Calu3 (cell line): ENCODE data around the gene A1BG. TPM values are rescaled to one million over a fixed set of nuclear protein-coding genes. Genes with fewer than 3 reads are reported as not detected.
A peak's percentile ranks its signal among the peaks of the same experiment; 100 is the strongest.

ENCODE experiments used
- BruUV-seq: library from RNA; stranded (reverse); fragments of 400-500 nt; replicated peaks from 2 replicates; lab custom pipeline; 2021; lab: Mats Ljungman, UMichigan
- CTCF ChIA-PET: fragments of 300-600 bp; sonication (Branson Sonifier 250); formaldehyde crosslinking; loops from one replicate; lab custom pipeline; 2022; ENCODE audit warnings: antibody characterized with exemption; lab: Charles Lee
- DNase-seq: peaks from one replicate; pipeline ENCODE4 v3.0.0; 2022
- H3K27ac Mint-ChIP-seq: one replicate; pipeline ENCODE4 v1.8.0; 2022; ENCODE audit warnings: mixed read lengths; ENCODE audit not compliant: unreplicated experiment
- H3K27me3 Mint-ChIP-seq: one replicate; pipeline ENCODE4 v1.8.0; 2022; ENCODE audit warnings: mixed read lengths; ENCODE audit not compliant: unreplicated experiment
- H3K36me3 Mint-ChIP-seq: one replicate; pipeline ENCODE4 v1.8.0; 2022; ENCODE audit warnings: mild to moderate bottlenecking, moderate library complexity, mixed read lengths; ENCODE audit not compliant: insufficient read depth, unreplicated experiment
- H3K4me1 Mint-ChIP-seq: one replicate; pipeline ENCODE4 v1.8.0; 2022; ENCODE audit warnings: mild to moderate bottlenecking, low read depth, mixed read lengths; ENCODE audit not compliant: unreplicated experiment
- H3K4me3 Mint-ChIP-seq: one replicate; pipeline ENCODE4 v1.8.0; 2022; ENCODE audit warnings: mild to moderate bottlenecking, low read depth, moderate library complexity, mixed read lengths; ENCODE audit not compliant: unreplicated experiment
- H3K9me3 Mint-ChIP-seq: one replicate; pipeline ENCODE4 v1.8.0; 2022; ENCODE audit warnings: low read depth, mixed read lengths; ENCODE audit not compliant: unreplicated experiment
- CTCF ChIP-seq: fragments of 200-600 bp; IDR thresholded peaks from one replicate; pipeline ENCODE4 v1.8.0; 2022; ENCODE audit warnings: antibody characterized with exemption; ENCODE audit not compliant: unreplicated experiment
- intact Hi-C: fragments of 100-400 bp; cut with micrococcal nuclease; formaldehyde crosslinking; loops from one replicate; pipeline ENCODE4 v1.10.0; 2022; ENCODE audit not compliant: unreplicated experiment
- total RNA-seq: library from RNA; stranded (reverse); gene quantifications from 2 replicates; pipeline ENCODE4 v1.2.3, GENCODE V29; 2022

Gene A1BG
- total RNA-seq, 1 experiment from 2014 or later: not detected

- no peak for TF ChIP-seq CTCF
- H3K4me3 Mint-ChIP-seq: peak within 1 kb of the TSS; percentile 99
- CTCF ChIA-PET: interaction anchor here (0.6 kb wide), 2 partner anchors 60 to 160 kb away, joined by 3 to 7 read pairs; no protein-coding TSS in a partner anchor
- peaks cover 6% of the 10 kb centered on the region for H3K9me3 Mint-ChIP-seq
- DNase-seq: peak; percentile 96
- intact Hi-C loops: loop anchor here (1.0 kb wide), 1 partner anchor 27 kb away; the partner anchor contains the start of gene ZNF8
- peaks cover 73% of the 10 kb centered on the region for H3K36me3 Mint-ChIP-seq
- BruUV-seq: no TSS peak
- no peaks in the 10 kb centered on the region for H3K27me3 Mint-ChIP-seq
- peaks cover 21% of the 10 kb centered on the region for H3K4me1 Mint-ChIP-seq
- peak within 1 kb of the TSS; percentile 96 for H3K27ac Mint-ChIP-seq
Measured at GRCh38 chr19:58305065-58305931, 48.0 kb downstream of the A1BG start, which contains the start of gene ERVK3-1. Gene ERVK3-1, plus strand, starts transcription at chr19:58305377. Its CDS starts 6,792 bp downstream, at chr19:58312169.

GRCh38 chr19:58304748-58305064, 48.6 kb downstream of the A1BG start:
- Mint-ChIP-seq H3K27me3 (no peaks in the 10 kb centered on the region), H3K4me1 (peaks cover 21% of the 10 kb centered on the region), H3K27ac (peak overlapping the region; percentile 96), H3K36me3 (peaks cover 73% of the 10 kb centered on the region), H3K4me3 (peak overlapping the region; percentile 99), H3K9me3 (peaks cover 6% of the 10 kb centered on the region)
- DNase-seq: no peak
- no peak for TF ChIP-seq CTCF
- CTCF ChIA-PET: interaction anchor here (0.6 kb wide), 1 partner anchor 160 kb away, joined by 3 read pairs; no protein-coding TSS in a partner anchor
- no TSS peak for BruUV-seq
- intact Hi-C loops: loop anchor here (1.0 kb wide), 1 partner anchor 26 kb away; the partner anchor contains the start of gene ZNF8

GRCh38 chr19:58304255-58304654, 49.0 kb downstream of the A1BG start:
- Mint-ChIP-seq H3K4me1 (peaks cover 21% of the 10 kb centered on the region), H3K9me3 (peaks cover 6% of the 10 kb centered on the region), H3K4me3 (peak overlapping the region; percentile 99), H3K27ac (peak overlapping the region; percentile 96), H3K36me3 (peaks cover 71% of the 10 kb centered on the region), H3K27me3 (no peaks in the 10 kb centered on the region)
- intact Hi-C loops: no loop called here
- CTCF ChIA-PET: no interaction called here
- TF ChIP-seq CTCF: no peak
- BruUV-seq: no TSS peak
- DNase-seq: no peak

- Mint-ChIP-seq H3K27me3 (no peaks in the 10 kb centered on the region), H3K4me3 (no peak overlapping the region), H3K36me3 (peaks cover 72% of the 10 kb centered on the region), H3K9me3 (peaks cover 6% of the 10 kb centered on the region), H3K27ac (peak overlapping the region; percentile 19), H3K4me1 (peaks cover 9% of the 10 kb centered on the region)
- intact Hi-C loops: no loop called here
- TF ChIP-seq CTCF: no peak
- DNase-seq: no peak
- CTCF ChIA-PET: no interaction called here
- BruUV-seq: no TSS peak
Measured at GRCh38 chr19:58300620-58301019, 52.7 kb downstream of the A1BG start.
